ENCODE results near the gene ADAM19. TPM values are rescaled to one million over a fixed set of nuclear protein-coding genes. Genes with fewer than 3 reads are reported as not detected.

Gene ADAM19
- total and polyA plus RNA-seq, 2 of the 4 experiments (the other 2 are of a cell fraction), result 35.5 to 49.2 TPM

GRCh38 chr5:157554179-157555036 lies 21.2 kb downstream of the ADAM19 start:
- peak overlapping the region; percentile 63 for H2BK120ac ChIP-seq (ENCODE audit: low read depth, low read length)
- H2BK20ac ChIP-seq (ENCODE audit: low read depth, low read length), result peak overlapping the region; percentile 51
- dilution Hi-C loops (cut with HindIII; ENCODE audit: low sequenced_read_pairs, unreplicated experiment) (no loop called here), intact Hi-C loops (cut with micrococcal nuclease) (loop anchor here (5.0 kb wide), 1 partner anchor 182 kb away; no protein-coding TSS in a partner anchor), in situ Hi-C loops (cut with MboI; ENCODE audit: low sequenced_read_pairs) (loop anchor here (25.0 kb wide), 1 partner anchor 1633 kb away; no protein-coding TSS in a partner anchor)
- peaks cover 31% of the 10 kb centered on the region for H3K4me1 ChIP-seq (ENCODE audit: control insufficient read depth, insufficient read depth, low read length)
- no TSS peak for BruUV-seq (replicated peaks)
- peak overlapping the region; percentile 29 for H2AK9ac ChIP-seq (replicated peaks; ENCODE audit: low read depth, low read length, poor library complexity)
- TF ChIP-seq USF2 (IDR thresholded peaks at IDR 0.05; ENCODE audit: low read depth, low read length) (no peak), FOS (IDR thresholded peaks at IDR 0.05; ENCODE audit: low read depth, low read length) (no peak), CTCF (conservative IDR thresholded peaks at IDR 0.05; ENCODE audit: low read depth, low read length) (no peak), RCOR1 (IDR thresholded peaks at IDR 0.05; ENCODE audit: insufficient replicate concordance, low read length) (no peak), ELK1 (IDR thresholded peaks at IDR 0.05; ENCODE audit: borderline replicate concordance, low read depth, low read length) (no peak), RAD21 (IDR thresholded peaks at IDR 0.05; ENCODE audit: low read length) (no peak), MXI1 (IDR thresholded peaks at IDR 0.05; ENCODE audit: borderline replicate concordance, low read depth, low read length) (no peak), BHLHE40 (IDR thresholded peaks at IDR 0.05; ENCODE audit: low read depth, low read length) (no peak), SMC3 (IDR thresholded peaks at IDR 0.05; ENCODE audit: low read depth, low read length) (no peak)
- no peak overlapping the region for H2AFZ ChIP-seq (replicated peaks; ENCODE audit: low read length, poor library complexity)
- peak overlapping the region; percentile 54; the same call in 1 of the 2 replicates for H2AK5ac ChIP-seq (ENCODE audit: low read depth, low read length)
- peak overlapping the region in 1 of 2 experiments; percentile 49; a peak in 2 of 4 replicates for H4K8ac ChIP-seq (ENCODE audit: low read depth in 2 of 2, low read length in 2 of 2)
- H3K79me1 ChIP-seq (ENCODE audit: low read depth in 1 of 2, low read length in 2 of 2), result peaks cover 23 to 67% of the 10 kb centered on the region in 2 experiments
- H3K27ac ChIP-seq (ENCODE audit: insufficient read depth, low read length), result 0 out of 2 replicates have a peak overlapping the region, but pooled peaks have one; percentile 44
- 0 out of 2 replicates have a peak, but pooled peaks cover 2% of the 10 kb centered on the region for H3K36me3 ChIP-seq (ENCODE audit: control insufficient read depth, insufficient read depth, low read length)
- peaks cover 30% of the 10 kb centered on the region for H3K9me1 ChIP-seq (ENCODE audit: insufficient read depth, low read length)
- no peaks in the 10 kb centered on the region for H3K27me3 ChIP-seq (ENCODE audit: control insufficient read depth, insufficient read depth, low read length)
- peak overlapping the region; percentile 62; the same call in 1 of the 2 replicates for H3K23ac ChIP-seq (ENCODE audit: low read depth, low read length)
- POLR2A ChIA-PET (ENCODE audit: unreplicated experiment), result no interaction called here
- no peak overlapping the region for H3K56ac ChIP-seq (ENCODE audit: extremely low read depth, insufficient read depth, low read length)
- H3K9me3 ChIP-seq (ENCODE audit: control insufficient read depth, insufficient read depth, low read length), result no peaks in the 10 kb centered on the region
- no peak for DNase-seq
- peak overlapping the region; percentile 68; the same call in 1 of the 3 replicates for H2BK15ac ChIP-seq (ENCODE audit: low read depth, low read length)
- no peak overlapping the region for H3K4me3 ChIP-seq (ENCODE audit: insufficient read depth, low read depth, low read length)
- ATAC-seq (ENCODE audit: low read depth), result no peak
- H3K9ac ChIP-seq (ENCODE audit: low read depth, low read length), result no peak overlapping the region
- H3K18ac ChIP-seq (ENCODE audit: low read depth, low read length), result peak overlapping the region; percentile 43
- H4K91ac ChIP-seq (ENCODE audit: insufficient read depth, low read depth, low read length), result peak overlapping the region; percentile 34
- no peak overlapping the region for H3K4me2 ChIP-seq (ENCODE audit: low read depth, low read length)
- CTCF ChIA-PET, result no interaction called here
- peak overlapping the region; percentile 59 for H3K14ac ChIP-seq (replicated peaks; ENCODE audit: low read depth, low read length)
- 73% methylated on average over 5 of the region's 10 CpGs; no CpG with 5 or more reads in 1 of the 2 experiments for WGBS, 2 experiments (ENCODE audit: extremely low coverage in 2 of 2, insufficient read length in 1 of 2)
- H4K20me1 ChIP-seq (ENCODE audit: insufficient read depth, low read length), result peaks cover 14% of the 10 kb centered on the region; the same call in 1 of the 2 replicates
- H4K5ac ChIP-seq (ENCODE audit: low read depth, low read length), result peak overlapping the region; percentile 30; the same call in 1 of the 2 replicates
- peak overlapping the region; percentile 27 for H2BK5ac ChIP-seq (ENCODE audit: low read depth, low read length, poor library complexity, severe bottlenecking)
- peak overlapping the region; percentile 66 for H3K4ac ChIP-seq (ENCODE audit: low read depth, low read length)
